ENCODE data around the gene FXYD3. TPM values are rescaled to one million over a fixed set of nuclear protein-coding genes. Genes with fewer than 3 reads are reported as not detected.
"Not testable (repeated sequence)": the region's sequence is repeated elsewhere in the genome, so short reads cannot be mapped to it uniquely, and the experiment has no call there.

Gene FXYD3
- total RNA-seq, 1 donor from 2014 or later: 0.50 TPM

- no peak for TF ChIP-seq CTCF (IDR thresholded peaks at IDR 0.05; ENCODE audit: insufficient read depth, low read length, poor library complexity, severe bottlenecking)
- H3K27me3 ChIP-seq (ENCODE audit: control insufficient read depth, insufficient read depth, low read length): no peaks in the 10 kb centered on the region
- DNase-seq (ENCODE audit: low read depth): no peak
- H3K4me3 ChIP-seq (ENCODE audit: low read depth, low read length): no peak overlapping the region
- H3K36me3 ChIP-seq (ENCODE audit: control insufficient read depth, insufficient read depth, low read length): no peaks in the 10 kb centered on the region
These were observed 15.7 kb upstream of the FXYD3 start for GRCh38 chr19:35099897-35100275.

- DNase-seq (ENCODE audit: low read depth): no peak
- no peak for TF ChIP-seq CTCF (IDR thresholded peaks at IDR 0.05; ENCODE audit: insufficient read depth, low read length, poor library complexity, severe bottlenecking)
- Histone ChIP-seq H3K27me3 (ENCODE audit: control insufficient read depth, insufficient read depth, low read length) (no peaks in the 10 kb centered on the region), H3K4me3 (ENCODE audit: low read depth, low read length) (no peak overlapping the region), H3K36me3 (ENCODE audit: control insufficient read depth, insufficient read depth, low read length) (no peaks in the 10 kb centered on the region)
These were observed 14.8 kb upstream of the FXYD3 start for GRCh38 chr19:35100588-35101533.

- DNase-seq (ENCODE audit: low read depth); H3K27me3 ChIP-seq (ENCODE audit: control insufficient read depth, insufficient read depth, low read length); H3K36me3 ChIP-seq (ENCODE audit: control insufficient read depth, insufficient read depth, low read length); H3K4me3 ChIP-seq (ENCODE audit: low read depth, low read length): not testable (repeated sequence)
These were observed 13.7 kb upstream of the FXYD3 start for GRCh38 chr19:35101949-35102348.

- H3K27me3 ChIP-seq (ENCODE audit: control insufficient read depth, insufficient read depth, low read length); H3K36me3 ChIP-seq (ENCODE audit: control insufficient read depth, insufficient read depth, low read length); DNase-seq (ENCODE audit: low read depth); H3K4me3 ChIP-seq (ENCODE audit: low read depth, low read length): not testable (repeated sequence)
These were observed 12.0 kb upstream of the FXYD3 start for GRCh38 chr19:35103614-35104013.

- Histone ChIP-seq H3K4me3 (ENCODE audit: low read depth, low read length) (no peak overlapping the region), H3K36me3 (ENCODE audit: control insufficient read depth, insufficient read depth, low read length) (no peaks in the 10 kb centered on the region), H3K27me3 (ENCODE audit: control insufficient read depth, insufficient read depth, low read length) (peaks cover 5% of the 10 kb centered on the region)
- DNase-seq (ENCODE audit: low read depth): no peak
- no peak for TF ChIP-seq CTCF (IDR thresholded peaks at IDR 0.05; ENCODE audit: insufficient read depth, low read length, poor library complexity, severe bottlenecking)
These were observed 11.3 kb upstream of the FXYD3 start for GRCh38 chr19:35104361-35104760.

- H3K27me3 ChIP-seq (ENCODE audit: control insufficient read depth, insufficient read depth, low read length): peaks cover 10% of the 10 kb centered on the region
- TF ChIP-seq CTCF (IDR thresholded peaks at IDR 0.05; ENCODE audit: insufficient read depth, low read length, poor library complexity, severe bottlenecking): no peak
- no peak for DNase-seq (ENCODE audit: low read depth)
- no peaks in the 10 kb centered on the region for H3K36me3 ChIP-seq (ENCODE audit: control insufficient read depth, insufficient read depth, low read length)
- H3K4me3 ChIP-seq (ENCODE audit: low read depth, low read length): no peak overlapping the region
These were observed 10.6 kb upstream of the FXYD3 start for GRCh38 chr19:35105047-35105410.

All from kidney epithelial cell (primary cell).